Measurements from ENCODE around the gene SMIM45.

Gene SMIM45

GRCh38 chr22:41951898-41952474 is at the start of gene SMIM45:
Gene SMIM45, plus strand, starts transcription at chr22:41952150.
- DNase-seq = peak in 12 of 14 donors; percentile 30 to 92 (median 72)

GRCh38 chr22:41902932-41903421 is 49.0 kb upstream of the SMIM45 start:
- peak in 3 of 14 donors; percentile 31 to 96 (median 54) for DNase-seq

- peak in 1 of 14 donors; percentile 40 for DNase-seq
These were observed 47.2 kb upstream of the SMIM45 start for GRCh38 chr22:41904450-41905410.

- no peak for DNase-seq
These were observed 46.3 kb upstream of the SMIM45 start for GRCh38 chr22:41905411-41906202.

- no peak for DNase-seq
These were observed 45.1 kb upstream of the SMIM45 start for GRCh38 chr22:41906822-41907221.

- DNase-seq = no peak
These were observed 44.2 kb upstream of the SMIM45 start for GRCh38 chr22:41907436-41908401.

GRCh38 chr22:41908411-41909309 is 43.3 kb upstream of the SMIM45 start:
- peak in 1 of 14 donors; percentile 61 for DNase-seq

GRCh38 chr22:41909310-41910049 is 42.5 kb upstream of the SMIM45 start:
- peak in 3 of 14 donors; percentile 11 to 26 (median 12) for DNase-seq

GRCh38 chr22:41910050-41911000 is 41.6 kb upstream of the SMIM45 start:
- peak in 10 of 14 donors; percentile 24 to 61 (median 40) for DNase-seq

- peak in 1 of 14 donors; percentile 48 for DNase-seq
These were observed 40.8 kb upstream of the SMIM45 start for GRCh38 chr22:41911001-41911611.

GRCh38 chr22:41912338-41913039 is 39.5 kb upstream of the SMIM45 start:
- peak in 1 of 14 donors; percentile 36 for DNase-seq

GRCh38 chr22:41913040-41913719 is 38.8 kb upstream of the SMIM45 start:
- DNase-seq = peak in 1 of 14 donors; percentile 36

- peak in 1 of 14 donors; percentile 49 for DNase-seq
These were observed 38.0 kb upstream of the SMIM45 start for GRCh38 chr22:41913842-41914534.

GRCh38 chr22:41914611-41915034 is 37.3 kb upstream of the SMIM45 start:
- DNase-seq = no peak

GRCh38 chr22:41915035-41915785 is 36.7 kb upstream of the SMIM45 start, which contains the start of gene SHISA8:
Gene SHISA8, minus strand, starts transcription at chr22:41915074. Its CDS starts 407 bp downstream, at chr22:41914667.
- peak in 1 of 14 donors; percentile 58 for DNase-seq

Measured in C1 segment of cervical spinal cord (tissue), 14 donors.